ENCODE measurements around the gene EYS.

EYS gene

DNA sequence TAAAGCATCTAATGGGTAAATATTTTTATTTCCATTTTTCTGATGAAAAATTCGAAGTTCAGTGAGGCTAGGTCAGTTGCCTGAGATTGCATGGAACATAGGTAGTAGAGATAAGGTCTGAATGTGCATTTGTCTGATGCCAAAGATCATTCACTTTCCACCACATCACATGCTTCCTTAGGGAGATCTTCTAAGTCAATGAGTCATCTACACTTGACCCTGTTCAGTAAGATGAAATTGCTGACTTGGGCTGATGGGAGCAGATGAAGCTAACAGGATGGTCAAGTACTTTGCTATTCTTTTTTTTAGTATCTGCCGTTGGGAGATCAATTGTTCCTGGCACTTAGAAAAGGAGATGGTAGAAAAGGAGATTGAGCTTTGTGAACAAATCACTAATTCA is 1560.2 kb downstream of the EYS start:
- DNase-seq, result no peak

DNA sequence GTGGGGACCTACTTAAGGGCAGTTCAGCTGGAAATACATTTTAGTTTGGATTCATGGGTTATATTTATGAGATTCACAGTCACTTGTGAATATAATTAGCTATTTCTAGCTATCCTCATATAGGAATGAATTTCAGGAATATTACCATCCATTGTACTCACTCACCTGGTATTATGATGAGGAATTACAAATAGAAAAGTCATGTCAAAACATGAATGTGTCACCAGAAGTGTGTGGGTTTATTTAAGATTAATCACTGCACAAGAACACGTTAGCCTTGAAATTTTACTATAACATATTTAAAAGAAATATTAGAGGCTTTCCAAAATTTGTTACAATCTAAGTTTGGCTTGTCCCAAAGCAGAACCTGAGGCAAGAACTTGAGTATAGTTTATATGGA is 1560.9 kb downstream of the EYS start:
- no peak for DNase-seq

DNA sequence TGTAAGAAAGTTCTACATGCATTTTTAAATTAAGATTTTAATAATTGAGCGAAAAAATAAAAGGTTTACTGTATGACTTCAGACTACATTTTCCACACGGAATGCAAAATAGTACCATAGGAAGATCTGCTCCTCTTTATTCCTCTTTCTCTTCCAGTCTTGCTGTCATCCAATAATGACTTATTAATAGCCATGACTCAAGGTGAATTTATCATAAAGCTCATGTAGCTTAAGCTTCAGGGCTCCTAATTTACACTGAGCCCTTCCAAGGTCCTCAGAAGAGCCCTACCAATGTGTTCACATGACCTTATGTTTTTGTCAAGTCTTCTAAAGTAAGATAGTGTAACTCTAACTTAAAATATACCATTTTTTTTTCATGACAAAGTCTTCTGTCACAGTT is 1561.4 kb downstream of the EYS start:
- DNase-seq, result no peak

DNA sequence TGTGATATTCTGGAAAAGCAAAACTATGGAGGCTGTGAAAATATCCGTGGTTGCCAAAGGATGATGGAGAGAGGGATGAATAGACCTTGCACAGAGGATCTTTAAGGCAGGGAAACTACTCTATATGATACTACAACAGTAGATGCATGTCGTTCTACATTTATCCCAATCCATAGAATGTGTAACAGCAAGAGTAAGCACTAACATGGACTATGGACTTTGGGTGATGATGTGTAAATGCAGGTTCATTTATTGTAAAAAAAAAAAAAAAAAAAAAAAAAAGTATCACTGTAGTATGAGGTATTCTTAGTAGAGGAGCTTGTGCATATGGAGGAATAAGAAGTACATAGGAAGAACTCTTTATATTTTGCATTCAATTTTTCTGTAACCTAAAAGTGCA is 1563.9 kb downstream of the EYS start:
- no peak for DNase-seq

DNA sequence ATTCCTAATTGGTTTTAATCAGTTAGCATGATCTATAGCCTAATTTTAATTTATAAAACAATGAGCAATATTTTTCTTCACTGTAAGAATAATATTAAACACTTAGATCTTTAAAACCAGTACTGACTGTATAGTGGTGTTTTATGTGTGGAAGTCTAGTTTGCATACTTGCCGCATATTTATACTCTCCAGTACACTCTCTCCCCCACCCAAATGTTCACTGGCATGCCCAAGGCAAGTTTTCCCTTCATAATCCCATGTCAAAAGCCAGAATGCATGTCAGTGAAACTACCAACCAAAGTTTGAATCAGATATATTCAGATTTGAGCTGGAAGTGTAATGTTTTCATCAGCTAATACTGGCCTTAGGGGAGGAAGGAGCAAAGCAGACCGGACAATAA is 1565.3 kb downstream of the EYS start:
- no peak for DNase-seq

DNA sequence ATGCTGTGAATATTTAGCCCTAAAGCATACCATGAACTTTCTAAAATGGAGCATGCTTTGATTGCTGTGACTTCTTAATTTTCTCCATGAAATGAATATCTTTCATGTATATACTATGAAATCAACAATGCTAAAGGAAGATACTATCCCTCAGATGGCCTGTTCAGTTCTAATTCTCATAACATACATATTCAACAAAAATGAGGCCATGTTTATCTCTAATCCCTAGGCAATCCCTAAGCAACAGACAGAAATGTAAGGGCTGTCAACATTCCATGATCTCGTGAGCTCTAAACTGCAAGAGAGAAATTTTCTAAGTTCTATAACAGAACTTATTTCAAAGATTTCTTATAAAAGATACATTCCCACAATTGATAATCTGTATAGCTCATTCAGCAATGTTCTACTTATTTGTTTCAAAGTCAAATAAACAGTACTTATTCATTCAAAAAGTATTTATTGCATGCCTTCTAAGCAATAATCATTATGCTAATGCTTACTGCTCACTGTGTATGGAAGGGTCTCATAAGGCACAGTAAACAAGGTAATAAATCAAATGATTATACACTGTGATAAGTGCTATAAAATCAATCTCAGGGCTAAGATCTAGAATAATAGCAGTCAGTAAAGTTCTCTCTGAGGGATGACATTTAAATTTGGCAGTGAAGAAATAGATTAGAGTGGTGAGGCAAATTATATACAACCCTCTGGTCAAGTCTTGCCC is 1578.6 kb downstream of the EYS start:
- DNase-seq, result no peak

DNA sequence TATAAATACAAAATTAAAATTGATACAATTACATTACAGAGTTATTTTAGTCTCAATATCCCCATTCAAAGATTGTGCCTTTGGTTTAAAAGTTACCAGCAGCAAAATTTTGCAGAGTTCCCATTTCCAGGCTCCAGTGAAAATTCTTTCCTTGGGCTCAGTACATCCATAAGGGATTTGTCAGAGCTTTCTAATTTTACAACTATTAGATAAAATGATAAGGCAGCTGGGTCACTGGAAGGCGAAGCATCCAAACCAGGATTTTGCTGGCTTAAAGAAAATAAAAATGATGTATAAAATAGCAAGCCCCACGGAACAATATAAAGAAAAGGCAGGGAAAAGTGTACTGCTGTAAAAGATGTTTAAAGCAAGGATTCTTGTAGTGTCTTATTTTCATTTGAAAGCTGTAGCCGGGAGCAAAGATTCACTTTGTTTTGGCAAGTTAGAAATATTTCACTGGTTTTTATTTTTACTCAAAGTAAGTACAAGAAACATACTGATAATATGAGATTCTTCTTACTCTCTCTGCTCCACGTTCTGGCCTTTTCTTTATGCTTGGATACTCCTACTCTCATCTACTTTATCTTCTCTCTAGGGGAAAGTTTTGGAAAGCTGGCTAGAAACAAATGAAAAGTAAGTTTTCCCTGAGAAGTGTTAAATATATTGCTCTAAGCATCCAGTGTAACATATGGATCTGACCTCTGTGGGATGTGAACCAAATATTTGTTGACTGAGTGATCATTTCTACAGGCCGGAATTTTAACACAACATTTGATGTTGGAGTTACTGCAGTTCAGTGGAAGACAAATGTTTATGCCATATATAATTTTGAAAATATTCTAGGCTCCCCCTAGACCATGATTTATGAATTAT is 1583.0 kb downstream of the EYS start:
- no peak for DNase-seq

DNA sequence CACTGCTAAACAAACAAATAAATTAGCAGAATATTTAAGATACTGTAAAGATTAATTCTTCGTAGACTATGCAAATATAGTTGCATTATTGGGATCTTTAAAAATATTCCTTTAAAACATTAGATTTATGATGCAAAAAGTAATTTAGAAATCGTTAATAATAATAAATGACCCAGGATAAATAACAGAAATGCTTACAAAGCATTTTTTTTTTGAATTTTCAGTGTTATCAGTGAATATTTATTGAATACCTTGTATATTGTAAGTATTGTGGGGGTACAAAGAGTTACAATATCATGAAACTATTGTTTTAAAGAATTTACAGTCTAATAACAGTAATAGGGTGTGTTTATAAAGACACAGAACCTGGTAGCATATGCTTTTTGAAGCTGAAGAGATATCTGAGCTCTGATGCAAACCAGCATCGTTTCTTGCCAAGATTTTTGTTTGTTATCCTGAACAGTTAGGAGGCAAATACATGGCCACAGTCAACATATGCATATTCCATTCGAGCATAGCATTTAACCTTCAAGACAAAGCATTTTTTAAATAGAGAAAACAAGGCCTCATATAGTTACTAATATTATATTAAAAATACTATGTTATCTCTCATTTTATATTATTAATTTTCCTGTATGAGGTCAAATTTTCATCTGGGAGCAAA is 1584.2 kb downstream of the EYS start:
- DNase-seq, result no peak

DNA sequence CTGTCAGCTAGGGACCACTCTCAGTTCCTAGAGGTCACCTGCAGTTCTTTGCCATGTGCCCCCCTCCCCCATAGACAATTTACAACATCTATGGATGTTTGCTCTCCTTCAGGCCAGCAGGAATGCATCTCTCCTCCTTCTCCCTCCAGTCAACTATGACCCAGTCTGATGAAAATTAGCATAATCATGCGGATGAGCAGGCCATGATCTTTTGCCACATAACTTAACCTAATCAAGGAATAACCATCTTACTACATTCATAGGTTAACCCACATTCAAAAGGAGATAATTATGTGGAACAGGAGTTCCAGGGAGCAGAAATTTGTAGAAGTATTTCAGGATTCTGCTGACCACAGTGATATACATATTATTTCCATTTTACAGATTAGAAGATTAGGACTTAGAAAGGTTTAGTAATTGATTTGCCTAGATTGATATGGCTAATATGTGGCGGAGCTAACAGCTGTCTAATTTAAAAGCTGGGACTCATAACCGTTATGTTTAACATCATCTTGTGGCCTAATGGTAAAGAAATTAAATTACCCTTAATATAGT is 1585.9 kb downstream of the EYS start:
- DNase-seq, result no peak

DNA sequence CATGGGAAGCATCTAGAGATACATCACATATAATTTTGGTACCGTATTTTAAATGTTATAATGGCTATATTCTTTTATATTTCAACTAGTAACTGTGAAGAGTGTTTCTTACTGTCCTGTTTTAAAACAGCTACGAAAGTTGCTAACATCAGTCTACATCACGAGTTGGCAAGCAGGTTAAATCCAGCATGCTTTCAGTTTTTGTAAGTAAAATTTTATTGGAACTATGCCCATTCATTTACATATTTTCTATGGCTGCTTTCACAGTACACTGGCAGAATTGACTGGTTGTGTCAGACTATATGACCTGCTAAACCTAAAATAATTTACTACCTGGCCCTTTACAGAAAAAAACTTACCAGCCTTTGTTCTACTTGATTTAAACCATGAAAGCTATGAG is 1593.3 kb downstream of the EYS start:
- no peak for DNase-seq

DNA sequence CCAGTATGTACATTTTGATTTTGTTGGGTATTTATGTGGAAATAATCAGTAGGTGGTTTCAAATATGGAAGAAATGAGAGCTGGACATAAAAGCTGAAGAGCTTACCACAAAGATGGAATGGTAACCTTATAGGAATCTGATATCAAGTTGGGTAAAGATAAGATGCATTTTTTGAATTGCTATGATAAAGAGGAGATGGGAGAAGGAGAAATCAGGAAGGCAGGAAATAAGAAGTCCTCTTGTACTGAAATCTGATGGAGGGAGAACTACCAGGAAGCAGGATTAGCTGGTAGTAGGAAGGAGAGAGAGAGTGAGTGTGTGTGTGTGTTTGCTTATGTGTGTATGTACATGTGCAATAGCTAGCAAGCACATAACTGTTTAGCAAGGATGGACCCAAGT is 1603.0 kb downstream of the EYS start:
- DNase-seq, result no peak

DNA sequence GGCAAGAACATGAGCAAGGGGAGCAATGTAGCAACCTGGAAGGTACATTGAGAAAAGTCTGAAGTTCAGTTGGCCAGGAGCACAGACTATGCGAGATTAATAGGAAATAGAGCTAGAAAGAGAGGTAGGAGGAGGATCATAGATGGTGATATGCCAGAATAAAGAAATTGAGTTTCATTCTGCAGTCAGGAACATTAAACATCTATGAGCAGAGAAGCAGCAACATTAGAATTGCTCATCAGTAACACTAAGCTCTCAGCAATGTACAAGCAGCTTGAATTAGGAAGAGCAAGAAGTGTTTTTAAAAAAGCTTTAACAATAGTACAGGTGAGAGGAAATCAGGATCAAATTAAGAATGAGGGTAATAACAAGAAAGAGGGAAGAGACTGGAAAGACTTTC is 1603.5 kb downstream of the EYS start:
- DNase-seq, result no peak

DNA sequence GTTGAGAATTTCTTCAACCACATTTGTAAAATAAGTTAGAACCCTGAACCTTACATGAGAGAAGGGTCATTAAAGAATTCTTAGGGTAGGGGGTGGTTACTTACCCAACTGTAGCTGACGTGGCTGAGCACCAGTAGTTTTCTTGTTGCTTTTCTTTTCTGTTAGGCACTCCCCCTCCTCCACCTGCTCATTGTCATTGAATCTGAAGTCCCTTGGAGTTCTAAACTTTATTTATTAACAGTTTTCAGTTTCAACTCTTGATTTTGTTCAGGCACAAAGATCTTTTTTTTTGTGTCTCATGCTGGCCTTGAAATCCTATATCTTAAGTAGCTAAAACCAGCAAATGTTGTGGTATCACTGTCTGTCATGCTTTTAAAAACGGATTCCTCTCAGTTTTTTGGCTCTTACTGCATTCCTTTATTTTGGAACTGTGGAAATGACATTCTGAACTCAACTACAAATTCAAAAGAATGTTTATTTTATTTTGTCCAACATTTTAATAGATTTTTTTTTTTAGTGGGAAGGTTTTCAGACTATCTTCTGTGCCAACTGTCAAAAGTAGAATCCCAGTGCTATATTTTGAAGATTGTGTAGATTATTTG is 1606.2 kb downstream of the EYS start:
- DNase-seq, result no peak

DNA sequence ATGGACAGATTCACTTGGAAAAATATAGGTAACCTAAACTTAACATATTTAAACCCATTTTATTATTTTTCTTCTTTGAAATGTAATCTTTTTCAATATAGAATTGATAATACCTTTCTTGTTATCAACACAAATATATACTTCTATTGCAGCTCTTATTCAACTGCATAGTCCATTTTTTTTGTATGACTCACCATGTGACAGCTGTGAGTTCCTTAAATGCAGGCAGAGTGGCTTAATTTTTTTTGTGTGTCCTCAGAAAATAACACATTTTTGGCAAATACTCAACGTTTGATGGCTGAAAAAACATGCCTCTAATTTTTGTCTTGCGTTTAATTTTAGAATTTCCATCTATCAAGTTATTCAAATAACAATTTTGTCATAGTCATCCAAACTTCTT is 1616.7 kb downstream of the EYS start:
- DNase-seq, result no peak

DNA sequence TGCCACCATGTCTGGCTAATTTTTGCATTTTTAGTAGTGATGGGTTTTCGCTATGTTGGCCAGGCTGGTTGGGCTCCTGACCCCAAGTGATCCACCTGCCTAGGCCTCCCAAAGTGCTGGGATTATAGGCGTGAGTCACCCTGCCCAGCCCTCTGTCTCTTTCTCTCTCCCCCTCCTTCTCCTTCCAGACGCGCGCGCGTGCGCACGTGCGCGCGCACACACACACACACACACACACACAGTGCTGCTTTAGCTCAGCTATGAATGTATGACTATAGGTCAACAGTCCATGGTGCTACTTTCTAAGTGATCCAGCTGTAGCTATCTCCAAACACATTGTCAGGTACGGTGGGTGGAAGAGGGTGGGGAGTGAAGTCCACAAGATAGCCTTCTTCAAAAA is 1621.9 kb downstream of the EYS start:
- no peak for DNase-seq

DNA sequence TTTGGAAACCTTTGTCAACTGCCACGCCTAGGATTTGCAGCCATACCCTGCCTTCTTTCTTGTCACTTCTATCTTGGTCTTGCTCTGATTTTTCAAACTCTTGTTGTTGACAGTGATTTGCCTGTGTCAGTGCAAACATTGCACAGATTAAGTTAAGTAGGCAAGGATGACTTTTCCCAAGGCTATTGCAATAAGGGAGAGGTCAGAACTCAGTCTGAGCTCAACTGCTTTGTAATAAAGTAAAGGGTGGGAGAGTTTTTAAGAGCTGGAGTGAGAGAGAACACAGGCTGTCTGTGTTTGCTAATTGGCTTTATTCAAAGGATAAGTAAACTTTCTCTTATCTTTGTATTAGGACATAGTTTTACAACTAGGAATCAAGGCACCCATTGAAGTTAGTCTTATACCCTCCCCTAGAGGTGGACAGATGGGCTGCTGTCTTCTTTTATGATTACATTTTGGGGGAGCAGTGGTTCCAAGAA is 1622.8 kb downstream of the EYS start:
- DNase-seq, result no peak

DNA sequence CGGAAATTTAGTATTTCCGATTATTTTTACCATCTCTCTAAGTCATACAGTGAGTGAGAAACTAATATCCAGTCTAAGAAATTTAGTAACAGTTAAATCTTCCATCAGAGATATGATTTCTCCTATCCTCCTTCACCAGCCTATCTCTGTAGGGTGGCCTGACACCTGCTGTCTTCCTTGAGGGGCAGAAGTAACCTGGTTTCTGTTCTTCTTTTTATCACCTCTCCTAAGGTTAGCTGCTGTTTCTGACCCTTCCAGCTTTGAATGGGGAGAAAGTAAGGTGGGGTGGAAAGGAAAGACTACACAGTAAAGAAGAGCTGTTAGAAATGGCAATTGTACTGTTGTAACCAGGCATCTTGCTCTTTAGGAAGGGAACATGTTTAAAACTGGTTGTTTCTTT is 1623.8 kb downstream of the EYS start:
- no peak for DNase-seq

DNA sequence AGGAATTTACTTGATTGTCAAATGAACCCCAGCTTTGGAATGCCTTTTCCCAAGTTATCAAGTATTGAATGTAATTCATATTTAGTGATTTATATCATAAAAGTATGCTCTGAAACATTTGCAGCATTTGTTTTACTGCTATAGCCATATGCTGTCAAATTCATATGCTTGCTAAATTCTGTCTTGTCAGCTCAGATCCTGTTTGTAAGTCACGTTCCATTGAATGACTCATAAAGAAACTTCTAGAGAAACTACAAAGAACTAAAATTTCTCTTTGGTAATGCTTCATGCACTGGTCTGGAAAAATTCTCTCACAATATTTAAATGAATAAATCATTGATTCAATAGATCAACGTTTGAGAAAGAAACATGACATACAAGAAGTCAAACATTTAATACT is 1625.6 kb downstream of the EYS start:
- DNase-seq, result no peak

DNA sequence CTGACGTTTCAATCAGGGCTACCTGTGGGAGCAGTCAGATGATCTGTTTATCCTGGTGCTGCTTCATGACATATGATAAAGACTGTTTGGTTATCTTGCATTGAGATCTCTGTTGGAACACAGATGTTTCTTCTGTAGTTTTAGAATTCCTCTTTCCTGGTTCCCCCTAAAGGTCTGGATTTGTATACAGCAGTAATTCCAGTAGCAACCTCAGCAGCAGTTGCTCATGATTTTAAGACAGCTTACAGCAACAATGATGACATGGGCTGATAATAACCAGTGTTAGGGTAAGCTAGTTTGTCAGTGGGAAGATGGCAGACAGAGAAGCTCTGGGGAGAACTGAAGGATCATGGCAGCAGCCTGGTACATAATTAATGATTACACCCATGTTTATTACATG is 1632.0 kb downstream of the EYS start:
- no peak for DNase-seq

DNA sequence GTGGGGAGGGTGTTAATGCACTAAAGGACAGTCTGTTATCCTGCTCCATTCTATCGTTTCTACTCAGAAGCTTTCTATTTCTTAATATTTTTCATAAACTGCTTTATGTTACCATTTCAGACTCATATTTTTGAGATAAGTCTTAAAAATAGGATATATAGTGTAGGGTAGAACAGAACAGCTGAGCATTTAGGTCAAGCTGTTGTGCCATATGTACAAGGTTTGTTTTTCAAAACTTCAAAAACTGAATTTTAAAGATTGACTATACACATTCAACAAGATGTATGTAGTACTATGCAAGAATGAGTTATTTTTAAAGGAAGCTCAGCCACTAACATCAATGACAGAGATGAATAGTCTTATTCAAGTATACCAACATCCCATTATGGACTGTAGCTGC is 1634.3 kb downstream of the EYS start:
- peak in 1 of 58 donors; percentile 10 for DNase-seq

DNA sequence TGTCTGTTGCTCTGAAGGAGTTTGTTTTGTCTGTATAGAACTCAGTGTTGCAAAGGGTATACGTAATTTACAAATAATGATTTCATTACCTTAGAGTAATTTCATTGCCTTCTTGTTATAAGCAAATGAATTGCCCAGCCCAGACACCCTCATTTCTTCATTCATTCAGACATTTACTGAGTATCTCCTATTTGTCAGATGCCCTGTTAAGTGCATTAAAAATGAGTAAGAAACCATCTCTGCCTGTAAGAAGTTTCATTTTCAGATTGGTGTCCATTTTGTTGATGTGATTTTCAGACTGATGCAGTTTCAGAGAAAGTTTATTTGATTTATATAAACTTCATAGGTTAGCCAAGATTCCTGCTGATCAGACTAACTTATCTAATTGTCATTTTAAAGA is 1642.1 kb downstream of the EYS start:
- no peak for DNase-seq

All from anterior cingulate cortex (tissue), 58 donors.